Thyroid gland (tissue), 4 donors: ENCODE results near the gene TP53AIP1.

ENCODE experiments used
- CTCF ChIP-seq, 6 experiments: fragments of 200-600 bp in 3 of 6; fragments of 450-650 bp in 3 of 6; sonication (generic) in 3 of 6; IDR thresholded peaks; one replicate each; pipeline ENCODE4 v1.5.1; 2016 to 2019; ENCODE audit warnings: antibody characterized with exemption in 6 of 6, mild to moderate bottlenecking in 2 of 6, inconsistent platforms in 1 of 6, moderate library complexity in 1 of 6
- POLR2A ChIP-seq, 2 donors: fragments of 450-650 bp; IDR thresholded peaks; one replicate each; pipeline ENCODE4 v1.6.1; 2017; ENCODE audit warnings: antibody characterized with exemption in 2 of 2, mild to moderate bottlenecking in 2 of 2, moderate library complexity in 1 of 2

- TF ChIP-seq CTCF (IDR thresholded peaks at IDR 0.05) = no peak
- TF ChIP-seq POLR2A (IDR thresholded peaks at IDR 0.05) = no peak
Observed at GRCh38 chr11:128948583-128948982, 5.9 kb upstream of the TP53AIP1 start.
